HG02938 (cell line): ENCODE measurements around the gene GIT1.
A peak's percentile ranks its signal among the peaks of the same experiment; 100 is the strongest.

Experiments
- ATAC-seq: cut with Tn5 transposase; IDR thresholded peaks from one replicate; pipeline ENCODE4 v1.9.1; 2021; ENCODE audit warnings: mild to moderate bottlenecking, moderate library complexity; ENCODE audit not compliant: unreplicated experiment

The GIT1 gene

DNA sequence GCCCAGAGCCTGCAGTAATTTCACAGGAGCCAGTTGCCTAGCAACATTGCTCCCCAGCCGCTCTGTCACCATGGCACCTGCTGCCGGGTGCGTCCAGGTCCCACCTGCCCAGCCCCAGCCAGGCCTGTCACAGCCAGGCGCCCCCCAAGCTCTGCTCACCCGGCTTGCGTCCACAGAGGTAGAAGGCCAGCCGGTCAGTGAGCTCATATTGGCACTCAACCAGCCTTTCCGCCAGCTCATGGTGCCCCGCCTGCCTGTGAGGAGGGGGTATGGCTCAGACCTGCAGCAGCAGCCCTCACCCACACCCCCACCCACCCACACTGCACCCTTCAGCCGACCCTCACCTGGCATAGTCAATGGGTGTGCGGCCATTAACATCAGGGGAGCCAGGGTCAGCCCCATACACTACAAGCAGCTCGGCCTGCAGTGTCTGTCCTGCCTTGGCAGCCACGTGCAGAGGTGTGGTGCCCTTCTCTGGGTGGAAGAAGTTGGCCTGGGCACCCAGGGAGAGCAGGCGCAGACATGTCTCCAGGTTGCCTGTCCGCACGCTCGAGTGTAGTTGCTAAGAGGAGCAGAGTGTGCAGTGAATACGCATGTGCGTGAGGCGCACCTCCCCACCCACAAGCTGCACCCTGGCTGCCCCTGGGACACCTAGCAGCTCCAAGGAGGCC is 7.7 kb downstream of the GIT1 start:
- no peak for ATAC-seq

DNA sequence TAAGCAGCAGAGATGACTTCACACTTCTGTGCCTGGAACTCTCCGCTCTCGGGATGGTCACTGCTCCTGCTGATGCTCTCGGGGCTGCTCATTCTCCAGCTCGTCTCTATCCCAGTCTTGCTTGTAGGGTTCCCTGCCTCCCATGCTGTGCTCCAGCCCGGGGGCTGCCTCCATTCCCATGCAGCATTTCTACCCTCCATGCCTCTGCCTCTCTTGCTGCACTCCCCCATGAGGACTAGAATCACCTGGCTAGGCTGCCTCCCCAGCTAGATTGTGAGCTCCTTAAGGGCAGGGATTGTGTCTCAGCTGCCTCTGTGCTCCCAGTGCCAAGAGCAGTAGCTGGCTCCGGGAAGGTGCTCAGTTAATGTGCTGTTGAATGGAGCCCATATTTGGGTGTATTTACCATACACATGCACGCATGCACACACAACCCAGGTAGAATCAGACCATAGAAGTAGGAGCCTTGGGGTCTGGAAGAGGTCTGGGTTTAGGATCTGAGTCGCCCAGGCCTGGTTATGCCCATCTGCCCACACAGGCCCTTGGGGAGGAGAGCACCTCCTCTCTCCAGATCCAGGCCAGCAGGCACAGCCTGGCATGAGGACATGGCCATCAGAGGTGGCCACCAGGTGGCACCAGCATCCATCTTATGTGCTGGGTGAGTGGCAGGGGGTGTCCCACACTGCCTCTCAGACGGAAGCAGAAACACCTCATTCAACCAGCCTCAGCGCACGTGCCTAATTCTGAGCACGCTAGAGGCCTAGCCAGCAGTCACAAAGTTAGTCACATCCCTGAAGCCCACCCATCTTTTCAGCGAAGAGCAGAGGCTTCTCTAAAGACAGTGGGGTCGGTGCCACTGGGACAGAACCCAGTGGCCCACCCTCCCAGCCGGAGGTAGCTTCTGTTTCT is 9.3 kb downstream of the GIT1 start:
- ATAC-seq: peak; percentile 69

DNA sequence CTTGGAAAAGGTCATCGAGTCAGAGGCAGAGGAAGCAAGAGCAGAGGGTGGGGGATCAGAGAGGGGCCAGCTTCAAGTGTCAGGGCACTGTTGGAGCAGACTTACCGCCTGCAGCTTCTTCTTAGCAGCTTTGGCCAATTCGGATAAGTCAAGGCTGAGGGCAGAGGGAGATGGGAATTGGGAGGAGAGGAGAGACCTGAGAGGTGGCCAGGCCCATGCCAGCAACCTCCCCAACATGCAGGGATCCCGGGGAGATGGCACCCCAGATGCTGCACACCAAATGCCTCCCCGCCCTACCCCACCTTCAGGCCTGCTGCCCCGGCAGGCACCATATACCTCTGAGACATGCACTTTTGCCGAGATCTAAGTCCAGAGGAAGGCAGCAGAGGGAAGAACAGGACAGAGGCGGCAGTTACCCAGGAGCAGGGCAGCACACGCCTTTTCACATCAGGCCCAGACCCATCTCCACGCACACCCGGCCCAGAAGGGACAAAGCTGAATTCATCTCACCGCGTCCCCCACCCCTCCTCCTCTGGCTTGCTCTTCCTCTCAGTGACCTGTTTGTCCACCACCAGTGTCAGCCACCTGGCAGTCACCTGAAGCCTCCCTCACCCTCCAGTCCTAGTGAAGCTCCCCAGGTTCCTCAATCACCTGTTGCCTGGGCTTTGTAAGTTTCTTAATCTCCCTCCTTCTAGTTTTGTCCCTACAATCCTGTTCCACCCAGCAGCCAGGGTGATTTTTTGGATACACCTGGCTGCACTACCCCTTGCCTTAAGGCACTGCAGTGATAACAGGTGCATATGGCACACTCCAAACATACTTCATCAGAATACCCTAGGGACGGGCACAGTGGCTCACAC is 10.6 kb downstream of the GIT1 start:
- no peak for ATAC-seq

DNA sequence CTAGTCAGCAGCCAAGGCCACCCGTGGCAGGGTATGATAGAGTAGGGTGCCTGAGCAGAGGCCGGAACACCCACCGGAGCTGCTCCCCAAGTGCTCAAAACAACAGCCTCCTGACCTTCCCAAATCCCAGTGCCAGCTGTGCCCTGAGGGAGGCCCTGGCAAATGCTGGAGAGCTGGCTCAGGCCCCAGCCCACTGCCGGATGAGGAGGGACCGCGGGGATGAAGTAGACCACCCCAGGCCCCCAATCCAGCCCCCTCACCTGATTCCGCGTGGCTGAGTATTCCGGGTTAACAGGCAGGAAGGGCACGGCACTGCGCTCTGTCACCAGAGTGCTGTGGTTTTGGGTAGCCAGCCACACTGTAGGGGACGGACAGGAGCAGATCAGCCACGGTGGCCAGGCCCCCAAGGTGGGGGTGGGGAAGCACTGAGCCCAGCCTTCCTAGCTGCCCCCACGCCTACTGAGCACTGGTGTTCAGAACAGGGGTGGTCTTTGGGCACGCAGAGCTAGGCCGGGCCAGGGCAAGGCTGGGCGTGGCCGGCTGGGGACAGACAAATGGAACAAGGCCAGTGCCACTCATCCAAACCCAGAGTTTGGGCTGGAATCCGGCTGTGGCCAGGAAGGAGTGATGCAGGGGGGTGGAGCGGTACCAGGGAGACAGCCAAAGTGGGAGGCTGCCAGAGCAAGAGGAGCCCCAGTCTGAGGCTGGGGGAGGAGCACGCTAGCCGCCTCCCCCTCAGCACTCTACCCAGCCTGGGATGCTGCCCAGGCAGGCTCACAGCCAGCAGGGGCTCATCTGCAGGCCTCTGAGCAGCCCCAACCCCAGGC is 11.8 kb downstream of the GIT1 start:
- ATAC-seq: no peak

GRCh38 chr17:29577001-29577370 is 12.5 kb downstream of the GIT1 start:
- no peak for ATAC-seq

DNA sequence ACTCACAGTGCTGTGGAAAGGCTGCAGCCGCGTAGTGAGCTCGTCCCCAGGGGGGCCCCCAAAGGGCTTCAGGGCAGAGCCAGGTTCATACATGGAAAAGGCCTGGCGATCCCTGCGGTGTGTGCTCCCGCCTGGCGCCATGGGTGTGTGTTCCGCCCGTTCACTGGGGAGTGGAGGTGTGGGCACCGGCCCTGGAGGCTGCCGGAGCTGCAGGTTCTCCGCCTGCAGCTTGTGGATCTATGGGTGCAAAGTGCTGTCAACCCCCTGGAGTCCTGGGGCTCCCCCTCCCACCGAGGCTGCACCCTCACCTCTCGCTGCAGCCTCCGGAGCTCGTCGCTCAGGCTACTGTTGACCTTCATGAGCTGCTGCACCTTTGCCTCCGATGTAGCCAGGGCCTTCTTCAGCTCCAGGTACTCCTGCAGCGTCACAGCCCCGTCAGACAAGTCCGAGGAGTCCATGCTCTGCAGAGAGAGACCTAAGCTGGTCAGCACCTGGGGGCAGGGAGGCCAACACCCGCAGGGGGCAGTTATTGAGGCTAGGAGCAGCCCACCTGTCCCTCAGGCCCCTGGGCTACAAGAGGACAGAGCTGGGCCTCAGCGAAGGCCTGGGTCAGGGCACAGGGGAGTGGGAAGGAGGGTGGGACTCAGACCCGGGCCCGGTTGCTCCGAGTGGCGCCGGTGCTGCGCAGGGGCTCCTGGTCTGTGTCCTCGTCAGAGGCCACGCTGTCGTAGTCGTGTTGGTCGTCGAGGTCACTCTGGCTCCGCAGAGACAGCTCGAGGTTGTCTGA is 13.0 kb downstream of the GIT1 start:
- no peak for ATAC-seq

GRCh38 chr17:29575511-29576213 is 13.8 kb downstream of the GIT1 start:
- no peak for ATAC-seq

DNA sequence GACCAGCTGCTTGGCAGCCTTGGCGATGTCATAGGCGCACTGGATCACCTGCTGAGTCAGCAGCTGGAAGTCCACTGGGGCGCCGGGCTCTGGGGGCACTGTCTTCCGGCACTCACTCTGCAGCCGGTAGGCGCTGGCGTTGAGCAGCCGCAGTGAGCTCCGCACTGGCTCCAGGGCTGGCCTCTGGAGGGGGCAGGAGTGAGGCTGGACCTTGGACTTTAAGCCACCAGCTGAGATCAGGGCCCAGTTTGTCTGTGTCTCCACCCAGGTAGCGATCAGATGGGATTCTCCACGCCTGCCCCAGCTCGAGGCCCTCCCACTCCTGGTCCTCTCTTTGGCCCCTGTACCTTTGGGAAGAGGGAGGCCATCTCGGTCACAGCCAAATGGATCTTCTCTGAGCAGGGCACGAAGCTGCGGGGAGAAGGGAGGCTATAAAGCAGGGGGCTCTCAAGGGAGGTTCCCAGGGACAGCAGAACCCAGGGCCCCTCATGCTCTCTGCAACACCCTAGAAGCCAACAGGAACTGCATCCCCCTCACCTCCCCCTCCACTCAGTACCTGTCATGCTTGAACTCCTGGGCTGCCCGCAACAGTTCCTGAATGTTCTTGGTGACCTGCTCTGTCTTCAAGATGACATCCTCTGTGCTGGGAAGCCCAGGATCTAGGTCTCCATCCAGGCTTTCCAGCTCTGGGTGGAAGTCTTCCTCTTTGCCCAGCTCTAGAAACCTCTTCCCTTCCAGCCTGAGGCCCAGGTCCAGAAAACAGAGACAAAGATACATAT is 14.5 kb downstream of the GIT1 start:
- ATAC-seq: no peak

- ATAC-seq: no peak
Observed at GRCh38 chr17:29573871-29574731, 15.3 kb downstream of the GIT1 start.

GRCh38 chr17:29573558-29573869 is 15.9 kb downstream of the GIT1 start:
- ATAC-seq: no peak

DNA sequence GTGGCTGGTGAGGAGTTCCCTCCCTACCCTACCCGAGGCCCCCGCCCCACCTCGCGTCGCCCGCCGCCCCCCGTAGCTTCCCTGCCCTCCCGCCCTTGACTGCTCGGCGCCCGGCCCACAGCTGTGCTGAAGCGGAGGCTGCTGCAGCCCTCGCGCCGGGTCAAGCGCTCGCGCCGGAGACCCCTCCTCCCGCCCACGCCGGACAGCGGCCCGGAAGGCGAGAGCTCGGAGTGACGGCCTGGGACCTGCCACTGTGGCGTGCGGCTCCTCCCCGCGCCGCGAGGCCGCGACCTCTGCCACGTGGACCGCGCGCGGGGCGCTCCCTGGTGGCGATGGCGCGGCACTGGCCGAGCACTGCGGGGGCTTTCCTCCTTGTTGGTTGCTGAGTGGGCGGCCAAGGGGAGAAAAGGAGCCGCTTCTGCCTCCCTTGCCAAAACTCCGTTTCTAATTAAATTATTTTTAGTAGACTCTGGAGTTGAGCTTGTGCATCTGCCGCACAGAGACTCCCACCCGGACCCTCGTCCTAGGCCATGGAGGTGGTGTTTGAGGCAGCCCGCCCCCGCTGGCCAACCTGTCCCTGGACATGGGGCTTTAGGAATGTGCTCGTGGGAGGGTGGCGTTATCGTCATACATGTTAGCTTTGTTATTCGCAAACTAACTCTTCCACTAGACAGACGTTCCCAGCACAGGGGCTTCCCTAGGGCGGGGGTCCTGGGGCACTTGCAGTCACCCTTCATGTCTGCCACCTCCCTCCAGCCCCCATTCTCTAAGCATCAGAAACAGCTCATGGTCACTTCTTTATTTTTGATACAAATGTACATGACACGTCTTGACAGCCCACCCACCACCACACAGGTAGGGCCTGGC is 16.5 kb downstream of the GIT1 start:
- ATAC-seq: no peak

- ATAC-seq: no peak
Observed at GRCh38 chr17:29571883-29572681, 17.4 kb downstream of the GIT1 start.

GRCh38 chr17:29571486-29571882 is 18.0 kb downstream of the GIT1 start:
- ATAC-seq: no peak

DNA sequence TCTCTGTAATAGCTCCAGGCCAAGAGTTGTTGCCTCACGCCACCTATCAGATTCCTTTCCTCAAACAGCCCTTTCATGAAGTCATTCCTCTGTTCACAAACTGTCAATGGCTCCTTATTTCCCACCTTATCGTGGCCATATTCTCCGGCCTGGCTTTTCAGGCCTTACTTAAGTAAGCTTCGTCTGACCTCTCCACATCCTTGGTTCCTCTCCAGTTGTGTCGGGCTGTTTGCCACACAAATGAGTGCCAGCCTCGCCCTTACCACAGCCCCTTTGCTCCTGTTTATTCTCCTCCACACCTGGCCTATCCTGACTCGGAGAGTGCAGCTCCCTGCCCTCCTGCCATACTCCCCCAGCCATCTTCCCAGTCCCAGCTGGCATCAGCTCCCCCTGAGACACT is 18.9 kb downstream of the GIT1 start:
- ATAC-seq: no peak

DNA sequence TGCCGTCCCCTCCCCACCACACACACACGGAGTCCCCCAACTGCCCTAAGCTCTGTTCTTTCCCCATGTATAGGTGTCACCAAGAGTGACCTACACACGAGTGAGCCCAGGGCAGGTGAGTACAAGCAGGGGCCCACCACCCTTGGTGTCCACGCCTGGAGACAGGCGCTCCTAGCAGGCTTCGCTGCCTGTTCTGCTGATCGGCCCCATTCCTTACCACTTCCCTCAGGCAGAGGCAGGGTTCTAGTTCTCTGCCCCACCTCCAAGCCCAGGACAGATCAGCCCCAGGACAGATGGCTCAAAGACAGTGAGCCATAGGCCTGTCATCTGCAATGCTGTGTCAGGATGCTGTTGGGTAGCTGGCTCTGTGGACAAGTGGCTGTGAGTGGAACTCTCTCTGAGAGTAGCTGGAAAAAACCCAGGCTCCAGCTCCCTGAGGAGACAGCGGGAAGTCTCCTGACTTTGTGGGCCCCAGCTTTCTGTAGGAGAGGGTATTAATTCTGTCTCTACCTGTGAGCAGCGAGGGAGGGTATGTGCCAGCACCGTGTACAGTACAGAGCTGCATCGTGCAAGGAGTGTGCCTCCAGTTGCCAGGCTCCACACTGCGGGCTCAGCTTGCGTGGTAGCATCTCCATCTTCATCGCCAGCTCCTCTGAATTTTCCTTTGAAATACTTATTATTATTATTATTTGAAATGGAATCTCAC is 20.1 kb downstream of the GIT1 start:
- no peak for ATAC-seq
